GM18498 (cell line): ENCODE measurements around the gene SOX6.
"Not testable (repeated sequence)": the region's sequence is repeated elsewhere in the genome, so short reads cannot be mapped to it uniquely, and the experiment has no call there.

Source experiments
- ATAC-seq: cut with Tn5 transposase; IDR thresholded peaks from one replicate; pipeline ENCODE4 v1.9.1; 2021; ENCODE audit warnings: mild to moderate bottlenecking, moderate library complexity; ENCODE audit not compliant: unreplicated experiment

Gene SOX6

DNA sequence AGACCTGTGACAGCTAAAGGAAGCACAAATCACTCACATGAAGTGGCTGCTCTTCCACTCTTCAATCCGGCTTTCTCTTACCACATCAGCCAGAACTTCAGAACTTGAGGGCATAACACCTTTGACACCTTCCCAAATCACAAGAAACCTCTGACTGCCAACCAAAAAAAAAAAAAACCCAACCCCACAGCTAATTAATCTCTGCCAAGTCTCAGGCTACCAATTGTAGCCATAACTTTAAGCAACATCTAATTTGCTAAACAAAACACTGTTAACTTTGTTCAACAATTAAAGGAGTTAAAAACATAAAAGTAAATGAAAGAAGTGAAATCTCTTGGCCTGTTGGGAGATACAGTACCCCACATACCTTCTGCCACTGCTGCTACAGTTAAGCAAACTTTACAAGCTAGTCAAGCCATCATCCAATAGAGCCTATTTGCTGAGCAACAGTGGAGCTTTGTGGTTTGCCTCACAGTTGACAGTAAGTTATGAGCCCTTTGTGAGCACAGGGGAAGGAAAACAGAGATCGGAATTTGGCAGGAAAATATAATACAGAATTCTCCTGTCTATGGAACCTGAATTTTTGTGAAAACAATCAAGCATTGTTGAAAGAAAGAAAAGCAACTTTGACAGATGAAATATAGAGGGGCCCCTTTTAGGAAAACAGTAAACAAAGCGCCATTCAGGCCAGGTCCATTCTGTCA is at the start of gene SOX6:
SOX6 (minus strand) TSS at position 490 of the 704 bp plus-strand sequence. CDS start 15,298 bp downstream, outside the sequence.
- no peak for ATAC-seq

DNA sequence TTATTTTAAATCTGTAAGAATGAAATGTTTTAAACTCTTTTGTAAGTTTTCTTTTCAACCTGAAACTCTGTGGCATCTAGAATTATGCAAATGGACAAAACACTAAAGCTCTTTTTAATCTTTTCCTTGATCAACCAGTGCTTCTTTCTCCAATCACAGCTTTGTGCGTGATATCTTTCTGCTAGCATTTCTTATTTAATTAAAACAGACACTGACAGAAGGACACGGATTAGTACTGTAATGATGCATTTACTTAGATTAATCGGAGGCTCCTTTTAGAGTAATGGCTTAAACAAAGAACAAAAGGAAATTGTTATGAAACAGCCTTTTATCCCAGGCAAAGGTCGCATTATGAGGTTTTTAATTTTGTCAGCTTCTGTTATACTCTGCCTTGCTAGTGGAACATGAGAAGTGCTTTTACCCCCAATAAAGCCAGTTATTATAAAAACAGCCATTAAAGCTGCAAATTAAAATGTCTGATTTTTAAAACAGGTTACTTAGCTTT is 48.5 kb upstream of the SOX6 start:
- ATAC-seq, result no peak

DNA sequence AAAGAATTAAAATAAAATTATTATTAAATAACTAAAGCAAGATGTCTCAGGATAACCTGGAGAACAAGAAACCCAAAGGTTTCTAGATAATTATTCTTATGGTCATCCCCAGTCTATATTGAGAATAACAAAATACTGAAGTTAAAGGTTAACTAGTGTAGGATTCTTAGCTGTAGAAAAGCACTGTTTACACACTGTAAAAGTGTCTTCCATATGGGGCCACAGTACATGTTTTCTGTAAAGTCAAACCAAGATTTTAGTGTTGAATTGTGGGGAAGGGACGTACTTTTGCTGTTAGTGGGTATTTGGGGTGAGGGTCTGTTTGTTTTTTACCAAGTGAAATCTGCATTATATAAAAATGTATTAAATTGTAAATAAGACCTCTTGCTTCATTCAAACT is 47.5 kb upstream of the SOX6 start:
- no peak for ATAC-seq

- ATAC-seq, result no peak
These were observed 47.1 kb upstream of the SOX6 start for GRCh38 chr11:16403448-16403803.

DNA sequence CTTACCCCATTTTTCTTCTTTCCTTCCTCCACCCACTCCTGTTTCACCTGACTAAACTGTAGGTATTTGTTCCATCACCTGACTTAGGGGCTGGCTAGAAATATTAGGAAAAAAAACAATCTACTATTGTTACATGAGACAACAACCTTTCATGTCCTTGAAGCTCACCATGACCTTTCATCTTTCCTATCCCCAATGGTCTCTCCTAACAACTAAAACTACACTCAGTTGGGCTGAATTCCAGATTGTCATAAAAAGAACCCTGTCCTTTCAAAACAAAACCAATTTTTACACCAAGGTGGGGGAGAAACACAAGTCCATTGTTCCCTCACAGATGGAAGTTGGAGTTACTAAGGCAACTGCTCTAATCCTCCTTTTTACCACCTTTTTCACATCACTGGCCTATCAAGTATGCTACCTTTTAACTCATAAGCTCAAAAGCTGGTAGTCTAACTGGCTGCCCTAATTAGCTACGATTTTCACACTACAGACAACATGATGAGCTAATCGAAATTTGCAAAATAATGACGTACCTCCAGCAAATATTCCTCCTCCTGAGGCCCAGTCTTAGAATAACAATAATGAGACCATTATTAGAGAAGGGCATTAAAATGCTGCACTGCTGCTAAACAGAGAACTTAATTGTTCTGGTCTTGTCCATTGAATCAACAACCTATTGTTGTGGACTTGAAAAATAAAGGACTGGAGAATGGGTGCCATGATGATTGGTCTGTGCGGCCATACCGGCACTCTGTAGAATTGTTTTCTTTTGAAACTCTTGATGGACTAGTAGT is 46.5 kb upstream of the SOX6 start:
- no peak for ATAC-seq

DNA sequence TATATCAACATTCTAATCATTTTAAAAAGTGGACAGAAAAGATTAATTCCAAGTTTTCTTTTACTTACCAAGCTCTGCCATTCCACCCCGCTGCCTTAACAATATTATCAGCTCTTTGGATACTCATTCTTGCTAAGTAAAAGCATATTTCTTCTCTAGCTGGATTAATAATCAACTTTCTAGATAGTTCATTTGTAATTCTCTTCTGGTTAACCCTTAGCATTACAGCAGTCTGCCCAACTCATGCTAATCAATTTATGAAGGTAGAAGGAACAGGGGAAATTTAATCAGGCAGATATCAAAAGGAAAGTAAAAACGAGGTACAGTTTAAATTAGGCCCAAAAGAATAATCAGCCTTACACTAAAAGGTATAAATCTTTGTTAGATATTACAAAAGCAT is 41.0 kb upstream of the SOX6 start:
- ATAC-seq, result no peak

DNA sequence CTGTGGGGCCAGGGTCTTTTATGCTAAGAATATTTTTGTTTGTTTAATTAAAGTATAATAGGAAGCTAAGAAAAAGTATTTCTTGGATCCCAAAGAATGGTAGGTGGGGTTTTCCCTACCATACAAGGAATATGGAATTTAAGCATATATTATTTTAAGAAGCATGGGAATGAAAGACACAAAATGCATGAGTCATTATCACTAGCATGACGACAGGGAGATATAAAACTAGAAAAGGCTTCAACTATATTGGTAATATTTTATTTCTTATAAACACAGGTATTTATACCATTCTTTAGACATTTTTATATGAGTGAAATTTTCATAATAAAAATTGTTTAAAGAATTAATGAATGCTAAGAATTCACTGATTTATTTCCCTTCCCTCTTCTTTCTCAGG is 39.3 kb upstream of the SOX6 start:
- no peak for ATAC-seq

- no peak for ATAC-seq
These were observed 38.6 kb upstream of the SOX6 start for GRCh38 chr11:16394947-16395346.

DNA sequence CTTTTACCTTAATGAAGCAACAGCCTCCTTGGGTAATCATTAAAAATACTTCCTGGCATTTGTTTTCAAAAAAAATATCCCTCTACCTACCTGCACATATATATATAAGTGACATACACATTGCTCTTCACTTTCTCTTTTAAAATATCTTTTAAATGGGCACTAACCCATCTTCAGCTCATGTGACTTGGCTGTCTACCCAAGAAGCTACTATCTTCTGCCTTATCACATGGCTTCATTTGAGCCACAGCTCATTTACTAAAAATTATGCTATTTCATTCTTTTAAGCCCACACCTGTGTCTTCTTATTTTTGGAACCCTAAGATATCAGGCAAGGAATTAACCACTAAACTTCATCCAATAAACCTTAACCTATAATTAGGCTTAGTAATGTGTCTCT is 37.0 kb upstream of the SOX6 start:
- ATAC-seq, result no peak

- ATAC-seq, result no peak
These were observed 36.3 kb upstream of the SOX6 start for GRCh38 chr11:16392616-16393015.

DNA sequence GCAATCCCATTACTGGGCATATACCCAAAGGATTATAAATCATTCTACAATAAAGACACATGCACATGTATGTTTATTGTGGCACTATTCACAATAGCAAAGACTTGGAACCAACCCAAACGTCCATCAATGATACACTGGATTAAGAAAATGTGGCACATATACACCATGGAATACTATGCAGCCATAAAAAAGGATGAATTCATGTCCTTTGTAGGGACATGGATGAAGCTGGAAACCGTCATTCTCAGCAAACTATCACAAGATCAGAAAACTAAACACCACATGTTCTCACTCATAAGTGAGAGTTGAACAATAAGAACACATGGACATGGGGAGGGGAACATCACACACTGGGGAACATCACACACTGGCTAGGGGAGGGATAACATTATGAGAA is 34.5 kb upstream of the SOX6 start:
- not testable (repeated sequence) for ATAC-seq

GRCh38 chr11:16385099-16385498 is 28.8 kb upstream of the SOX6 start:
- ATAC-seq, result no peak

DNA sequence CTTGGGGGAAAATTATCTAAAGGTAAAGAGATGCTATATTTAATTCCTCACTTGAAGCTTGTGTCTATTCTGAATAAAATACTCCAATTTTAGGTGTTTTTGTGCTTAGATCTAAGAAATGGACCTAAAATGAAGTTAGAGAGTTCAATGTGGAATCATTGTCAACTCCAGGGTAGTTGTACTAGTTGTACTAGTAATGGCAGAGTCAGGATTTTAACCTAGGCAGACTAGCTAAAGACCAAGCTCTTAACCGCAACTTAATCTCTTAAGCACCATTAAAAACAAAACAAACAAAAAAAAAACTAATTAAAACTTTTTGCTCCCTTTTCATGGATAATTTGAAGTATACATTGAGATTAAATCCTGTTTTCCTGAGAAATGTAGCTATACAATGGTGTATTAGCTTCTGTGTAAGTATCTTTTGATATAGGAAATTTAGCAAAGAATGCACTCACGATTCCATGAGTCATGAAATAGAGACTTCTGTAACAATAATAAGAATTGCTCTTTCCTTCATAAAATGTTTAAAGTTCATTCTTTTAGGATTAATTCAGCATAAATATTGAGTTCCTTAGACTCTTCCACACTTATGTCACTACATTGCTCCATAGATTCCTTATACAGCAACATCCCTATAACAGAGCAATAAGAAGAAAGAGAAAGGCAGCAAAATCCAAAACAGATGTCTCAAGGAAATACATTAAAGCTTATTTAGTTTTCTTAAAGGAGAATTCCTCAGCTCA is 26.5 kb upstream of the SOX6 start:
- no peak for ATAC-seq

- no peak for ATAC-seq
These were observed 25.8 kb upstream of the SOX6 start for GRCh38 chr11:16382186-16382585.

DNA sequence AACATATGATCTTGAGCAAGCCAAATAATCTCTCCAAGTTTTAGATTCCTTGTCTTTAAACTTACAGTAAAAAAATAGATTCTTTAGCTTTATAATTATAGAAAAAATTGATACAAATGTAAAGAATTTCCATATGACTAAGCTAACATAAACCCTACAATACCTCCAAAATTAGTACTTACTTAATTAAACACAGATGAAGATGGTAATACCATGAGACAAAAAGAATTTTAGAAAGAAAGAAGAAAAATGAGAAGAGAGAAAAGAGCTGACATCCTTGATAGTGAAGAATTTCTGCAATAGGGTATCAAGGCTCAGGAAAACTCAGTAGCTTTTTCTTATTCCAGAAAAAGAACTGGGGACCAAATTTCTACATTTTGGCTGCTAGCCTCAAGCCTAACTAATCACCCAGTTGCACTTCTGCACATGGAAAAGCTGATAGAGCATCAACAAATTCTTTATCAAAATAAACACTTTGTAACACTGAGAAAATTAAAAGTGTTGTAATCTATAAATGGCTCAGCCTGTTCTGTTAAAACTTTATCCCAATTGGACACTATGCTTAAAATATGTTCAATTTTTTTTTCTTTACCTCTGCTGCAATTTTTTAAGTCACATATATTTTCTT is 24.7 kb upstream of the SOX6 start:
- ATAC-seq, result no peak

DNA sequence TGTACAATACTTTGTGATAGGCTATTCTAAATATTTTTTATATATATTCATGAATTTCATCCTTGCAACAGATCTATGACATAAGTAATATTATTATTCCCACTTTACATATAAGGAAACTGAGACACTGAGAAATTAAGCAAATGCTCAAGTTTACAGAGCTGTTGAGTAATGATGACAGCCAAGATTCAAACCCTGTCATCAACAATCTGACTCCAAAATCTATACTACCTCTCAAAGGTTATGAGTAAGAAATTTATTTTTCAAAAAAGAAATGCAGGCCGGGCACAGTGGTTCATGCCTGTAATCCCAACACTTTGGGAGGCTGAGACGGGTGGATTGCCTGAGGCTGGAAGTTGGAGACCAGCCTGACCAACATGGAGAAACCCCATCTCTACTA is 22.6 kb upstream of the SOX6 start:
- no peak for ATAC-seq

- no peak for ATAC-seq
These were observed 21.4 kb upstream of the SOX6 start for GRCh38 chr11:16377746-16378145.

DNA sequence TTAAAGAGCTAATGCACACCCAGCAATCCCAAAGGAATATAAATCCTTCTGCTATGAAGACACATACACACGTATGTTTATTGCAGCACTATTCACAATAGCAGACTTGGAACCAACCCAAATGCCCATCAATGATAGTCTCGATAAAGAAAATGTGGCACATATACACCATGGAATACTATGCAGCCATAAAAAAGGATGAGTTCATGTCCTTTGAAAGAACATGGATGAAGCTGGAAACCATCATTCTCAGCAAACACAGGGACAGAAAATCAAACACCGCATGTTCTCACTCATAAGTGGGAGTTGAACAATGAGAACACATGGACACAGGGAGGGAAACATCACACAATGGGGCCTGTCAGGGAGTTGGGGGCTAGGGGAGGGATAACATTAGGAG is 19.3 kb upstream of the SOX6 start:
- not testable (repeated sequence) for ATAC-seq

DNA sequence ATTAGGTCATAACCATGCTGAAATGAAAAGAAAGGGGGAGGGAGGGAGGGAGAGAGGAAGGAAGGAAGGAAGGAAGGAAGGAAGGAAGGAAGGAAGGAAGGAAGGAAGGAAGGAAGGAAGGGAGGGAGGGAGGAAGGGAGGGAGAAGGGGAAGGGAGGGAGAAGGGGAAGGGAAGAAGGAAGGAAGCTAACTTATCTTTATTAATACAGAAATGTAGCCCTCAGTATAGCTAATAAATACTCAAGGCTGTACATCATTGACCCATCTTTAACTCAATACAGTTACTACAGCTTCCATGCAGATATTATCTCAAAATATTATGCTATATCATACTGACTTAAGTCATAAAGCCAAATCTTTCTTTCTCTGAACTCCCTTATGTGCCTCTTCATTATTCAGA is 17.4 kb upstream of the SOX6 start:
- ATAC-seq, result no peak

- no peak for ATAC-seq
These were observed 16.0 kb upstream of the SOX6 start for GRCh38 chr11:16372355-16372754.

- ATAC-seq, result no peak
These were observed 10.9 kb upstream of the SOX6 start for GRCh38 chr11:16367252-16367651.
